Mononuclear cell (primary cell): ENCODE measurements around the gene CELA3B. TPM values are rescaled to one million over a fixed set of nuclear protein-coding genes. Genes with fewer than 3 reads are reported as not detected.
"Not testable (repeated sequence)": the region's sequence is repeated elsewhere in the genome, so short reads cannot be mapped to it uniquely, and the experiment has no call there.

ENCODE experiments used
- H3K27me3 ChIP-seq: 2 replicates; pipeline ENCODE4 v1.6.0; 2011; ENCODE audit warnings: low read length, control low read depth; ENCODE audit not compliant: insufficient read depth
- H3K4me1 ChIP-seq: 2 replicates; pipeline ENCODE4 v1.5.1; 2011; ENCODE audit warnings: mild to moderate bottlenecking, low read length, control low read depth; ENCODE audit not compliant: insufficient read depth
- H3K4me3 ChIP-seq: 2 replicates; pipeline ENCODE4 v1.5.1; 2011; ENCODE audit warnings: mild to moderate bottlenecking, low read length, moderate library complexity
- H3K9me3 ChIP-seq: 2 replicates; pipeline ENCODE4 v1.5.1; 2011; ENCODE audit warnings: low read depth, mild to moderate bottlenecking, control low read depth, low read length
- total RNA-seq: library from RNA; depleted of rRNA; stranded (reverse); fragments of >200 nt; gene quantifications from one replicate; pipeline ENCODE4 v1.2.3, GENCODE V29; 2012

Gene CELA3B
- total RNA-seq, 1 donor = not detected

GRCh38 chr1:22005261-22006149, 28.7 kb downstream of the CELA3B start:
- H3K4me3 ChIP-seq, H3K4me1 ChIP-seq, H3K27me3 ChIP-seq, H3K9me3 ChIP-seq: not testable (repeated sequence)

- not testable (repeated sequence) for H3K4me3 ChIP-seq
These were observed 29.9 kb downstream of the CELA3B start for GRCh38 chr1:22006736-22007135.

GRCh38 chr1:22007262-22007661, 30.4 kb downstream of the CELA3B start:
- not testable (repeated sequence) for H3K9me3 ChIP-seq, H3K27me3 ChIP-seq, H3K4me1 ChIP-seq, H3K4me3 ChIP-seq

More at GRCh38 chr1:22006736-22007135, 29.9 kb downstream of the CELA3B start:
- not testable (repeated sequence) for H3K4me1 ChIP-seq, H3K9me3 ChIP-seq, H3K27me3 ChIP-seq

- H3K27me3 ChIP-seq, H3K9me3 ChIP-seq, H3K4me3 ChIP-seq, H3K4me1 ChIP-seq: not testable (repeated sequence)
These were observed 32.7 kb downstream of the CELA3B start for GRCh38 chr1:22009566-22009965.

GRCh38 chr1:22012752-22013151, 35.9 kb downstream of the CELA3B start:
- not testable (repeated sequence) for H3K9me3 ChIP-seq, H3K27me3 ChIP-seq, H3K4me3 ChIP-seq, H3K4me1 ChIP-seq

GRCh38 chr1:22014575-22015206, 37.9 kb downstream of the CELA3B start:
- H3K27me3 ChIP-seq = not testable (repeated sequence)

GRCh38 chr1:22018583-22019559, 42.0 kb downstream of the CELA3B start:
- H3K4me1 ChIP-seq = peaks cover 35% of the 10 kb centered on the region
- H3K27me3 ChIP-seq = no peaks in the 10 kb centered on the region
- no peak overlapping the region for H3K4me3 ChIP-seq
- no peaks in the 10 kb centered on the region for H3K9me3 ChIP-seq

More at GRCh38 chr1:22014575-22015206, 37.9 kb downstream of the CELA3B start:
- H3K4me3 ChIP-seq, H3K9me3 ChIP-seq: not testable (repeated sequence)
- peaks cover 15% of the 10 kb centered on the region for H3K4me1 ChIP-seq

- no peaks in the 10 kb centered on the region for H3K9me3 ChIP-seq
- H3K4me3 ChIP-seq = no peak overlapping the region
- no peaks in the 10 kb centered on the region for H3K27me3 ChIP-seq
- peaks cover 48% of the 10 kb centered on the region for H3K4me1 ChIP-seq
These were observed 44.2 kb downstream of the CELA3B start for GRCh38 chr1:22021061-22021460.

GRCh38 chr1:22024485-22025367, 47.9 kb downstream of the CELA3B start:
- Histone ChIP-seq H3K9me3 (no peaks in the 10 kb centered on the region), H3K27me3 (no peaks in the 10 kb centered on the region), H3K4me1 (peaks cover 42% of the 10 kb centered on the region), H3K4me3 (peak overlapping the region; percentile 100)

GRCh38 chr1:22025368-22026155, 48.7 kb downstream of the CELA3B start:
- peak overlapping the region; percentile 100 for H3K4me3 ChIP-seq
- no peaks in the 10 kb centered on the region for H3K27me3 ChIP-seq
- peaks cover 44% of the 10 kb centered on the region for H3K4me1 ChIP-seq
- no peaks in the 10 kb centered on the region for H3K9me3 ChIP-seq

- Histone ChIP-seq H3K9me3 (no peaks in the 10 kb centered on the region), H3K27me3 (no peaks in the 10 kb centered on the region), H3K4me3 (no peak overlapping the region), H3K4me1 (peaks cover 56% of the 10 kb centered on the region)
These were observed 50.1 kb downstream of the CELA3B start for GRCh38 chr1:22026924-22027289.

GRCh38 chr1:22030057-22030456, 53.2 kb downstream of the CELA3B start:
- H3K27me3 ChIP-seq = no peaks in the 10 kb centered on the region
- H3K9me3 ChIP-seq = no peaks in the 10 kb centered on the region
- no peak overlapping the region for H3K4me3 ChIP-seq
- peaks cover 40% of the 10 kb centered on the region for H3K4me1 ChIP-seq

- peaks cover 40% of the 10 kb centered on the region for H3K4me1 ChIP-seq
- no peak overlapping the region for H3K4me3 ChIP-seq
- no peaks in the 10 kb centered on the region for H3K9me3 ChIP-seq
- no peaks in the 10 kb centered on the region for H3K27me3 ChIP-seq
These were observed 53.7 kb downstream of the CELA3B start for GRCh38 chr1:22030473-22030872.
